GM12878 (cell line): ENCODE results near the gene TMEM214. TPM values are rescaled to one million over a fixed set of nuclear protein-coding genes. Genes with fewer than 3 reads are reported as not detected.

ENCODE experiments used
- ATAC-seq: fragments of 200-7000 bp; cut with Tn5 transposase; 3 replicates; pipeline ENCODE4 v1.9.1; 2020; ENCODE audit warnings: mild to moderate bottlenecking, moderate library complexity
- BruUV-seq: library from RNA; stranded (reverse); fragments of 400-500 nt; replicated peaks from 2 replicates; lab custom pipeline; 2021; lab: Mats Ljungman, UMichigan
- CTCF ChIA-PET: fragments of 300-600 bp; sonication (Branson Sonifier 250); formaldehyde crosslinking; extraction: SDS; loops from one replicate; lab custom pipeline; 2021; ENCODE audit warnings: inconsistent platforms; lab: Yijun Ruan, JAX
- POLR2A ChIA-PET: fragments of 350-600 bp; formaldehyde crosslinking; extraction: SDS; loops from one replicate; lab custom pipeline; 2021; ENCODE audit warnings: inconsistent platforms; lab: Charles Lee
- RAD21 ChIA-PET: fragments of 300-600 bp; sonication (Branson Sonifier 250); formaldehyde crosslinking; loops from one replicate; lab custom pipeline; 2023; ENCODE audit warnings: antibody characterized with exemption; ENCODE audit not compliant: unreplicated experiment; lab: Charles Lee
- SMC1A ChIA-PET: fragments of 300-600 bp; sonication (Branson Sonifier 250); formaldehyde crosslinking; loops from one replicate; lab custom pipeline; 2023; ENCODE audit not compliant: unreplicated experiment, uncharacterized antibody; lab: Charles Lee
- DNase-seq: peaks from one replicate; pipeline ENCODE4 v3.0.0-alpha.2; 2011; ENCODE audit warnings: low read depth, low spot score
- FAIRE-seq: peaks from 3 replicates; lab custom pipeline; 2011; peaks lifted over from hg19 to GRCh38; lab: Jason Lieb, UNC
- H2AFZ ChIP-seq: 2 replicates; pipeline ENCODE4 v1.6.0; 2011; ENCODE audit warnings: low read depth, low read length, control low read depth; ENCODE audit not compliant: control insufficient read depth
- H3K27ac ChIP-seq: 2 replicates; pipeline ENCODE4 v1.5.1; 2011; ENCODE audit warnings: control low read depth; ENCODE audit not compliant: control insufficient read depth, insufficient read depth
- H3K27me3 ChIP-seq, 2 experiments: replicated peaks in 1 of 2; 2 replicates each; pipeline versions ENCODE4 v1.6.0 to v1.6.1; 2011; ENCODE audit warnings: low read length in 1 of 2; ENCODE audit not compliant: control insufficient read depth in 2 of 2, insufficient read depth in 2 of 2
- H3K36me3 ChIP-seq, 2 experiments: 2 replicates each; pipeline ENCODE4 v1.5.1; 2011; ENCODE audit warnings: low read length in 1 of 2; ENCODE audit not compliant: control insufficient read depth in 2 of 2, insufficient read depth in 2 of 2
- H3K4me1 ChIP-seq: 2 replicates; pipeline ENCODE4 v1.6.1; 2011; ENCODE audit warnings: mild to moderate bottlenecking, low read length, moderate library complexity, mixed read lengths; ENCODE audit not compliant: control insufficient read depth, insufficient read depth
- H3K4me2 ChIP-seq: 2 replicates; pipeline ENCODE4 v1.6.0; 2011; ENCODE audit warnings: control low read depth; ENCODE audit not compliant: control insufficient read depth, insufficient read depth
- H3K4me3 ChIP-seq: fragments of 200-600 bp; sonication (generic); 2 replicates; pipeline ENCODE4 v1.5.1; 2016
- H3K79me2 ChIP-seq: 2 replicates; pipeline ENCODE4 v1.6.0; 2011; ENCODE audit warnings: low read length; ENCODE audit not compliant: control insufficient read depth, insufficient read depth
- H3K9ac ChIP-seq: 2 replicates; pipeline ENCODE4 v1.8.0; 2011; ENCODE audit warnings: low read length, control low read depth, mixed read lengths; ENCODE audit not compliant: control insufficient read depth, insufficient read depth
- H3K9me3 ChIP-seq: replicated peaks from 3 replicates; pipeline ENCODE4 v1.5.1; 2011; ENCODE audit warnings: mild to moderate bottlenecking, low read length; ENCODE audit not compliant: control insufficient read depth, insufficient read depth
- H4K20me1 ChIP-seq: 2 replicates; pipeline ENCODE4 v1.6.0; 2011; ENCODE audit not compliant: control insufficient read depth, insufficient read depth
- ATF3 ChIP-seq: IDR thresholded peaks from 2 replicates; pipeline ENCODE4 v1.6.1; 2011; ENCODE audit warnings: low read depth, mild to moderate bottlenecking, low read length, moderate library complexity, borderline replicate concordance; ENCODE audit errors: extremely low read depth
- CBX3 ChIP-seq: fragments of 200-600 bp; sonication (generic); IDR thresholded peaks from 2 replicates; pipeline ENCODE4 v1.6.1; 2016; ENCODE audit warnings: low read depth, borderline replicate concordance
- FOXM1 ChIP-seq: IDR thresholded peaks from 2 replicates; pipeline ENCODE4 v1.6.1; 2012; ENCODE audit warnings: low read depth, mild to moderate bottlenecking, inconsistent platforms, low read length, moderate library complexity
- GABPA ChIP-seq: IDR thresholded peaks from 2 replicates; pipeline ENCODE4 v1.6.1; 2014; ENCODE audit warnings: antibody characterized with exemption, low read depth, mild to moderate bottlenecking, inconsistent platforms
- HDGF ChIP-seq: fragments of 450-650 bp; IDR thresholded peaks from 2 replicates; pipeline ENCODE4 v1.6.1; 2016; ENCODE audit warnings: antibody characterized with exemption
- IRF4 ChIP-seq: IDR thresholded peaks from 2 replicates; pipeline ENCODE4 v1.6.1; 2011; ENCODE audit warnings: low read depth, low read length
- MYB ChIP-seq: fragments of 150-350 bp; IDR thresholded peaks from 2 replicates; pipeline ENCODE4 v1.6.1; 2014; ENCODE audit warnings: mild to moderate bottlenecking, low read depth, low read length, borderline replicate concordance
- NFIC ChIP-seq: IDR thresholded peaks from 2 replicates; pipeline ENCODE4 v1.6.1; 2012; ENCODE audit warnings: low read depth, mild to moderate bottlenecking, inconsistent platforms, low read length, moderate library complexity
- NKRF ChIP-seq: fragments of 450-650 bp; conservative IDR thresholded peaks from 2 replicates; pipeline ENCODE4 v1.6.1; 2017; ENCODE audit warnings: mild to moderate bottlenecking, moderate library complexity
- RELA ChIP-seq: fragments of 450-650 bp; IDR thresholded peaks from 2 replicates; pipeline ENCODE4 v1.8.0; 2014; ENCODE audit warnings: borderline replicate concordance; ENCODE audit not compliant: partially characterized antibody
- RUNX3 ChIP-seq: IDR thresholded peaks from 2 replicates; pipeline ENCODE4 v1.6.1; 2012; ENCODE audit warnings: low read length, inconsistent platforms
- SIN3A ChIP-seq: IDR thresholded peaks from 2 replicates; pipeline ENCODE4 v1.6.1; 2012; ENCODE audit warnings: low read depth, low read length, improper control_type of control experiment
- SPI1 ChIP-seq: IDR thresholded peaks from 2 replicates; pipeline ENCODE4 v1.6.1; 2011; ENCODE audit warnings: low read depth, mild to moderate bottlenecking, low read length, moderate library complexity, borderline replicate concordance; ENCODE audit not compliant: insufficient read depth
- SUZ12 ChIP-seq: fragments of 200-600 bp; sonication (generic); IDR thresholded peaks from one replicate; pipeline ENCODE4 v1.6.1; 2018; ENCODE audit warnings: antibody characterized with exemption, mild to moderate bottlenecking; ENCODE audit not compliant: unreplicated experiment
- TAF1 ChIP-seq: IDR thresholded peaks from 2 replicates; pipeline ENCODE4 v1.6.1; 2011; ENCODE audit warnings: mild to moderate bottlenecking, low read depth, low read length, borderline replicate concordance
- USF1 ChIP-seq: IDR thresholded peaks from 2 replicates; pipeline ENCODE4 v1.6.1; 2011; ENCODE audit warnings: borderline replicate concordance, low read depth, mild to moderate bottlenecking, moderate library complexity, mixed read lengths, low read length; ENCODE audit not compliant: insufficient read depth; ENCODE audit errors: extremely low read length
- USF2 ChIP-seq: IDR thresholded peaks from 2 replicates; pipeline ENCODE4 v1.6.1; 2011; ENCODE audit warnings: low read depth, low read length, improper control_type of control experiment, borderline replicate concordance
- ZNF24 ChIP-seq: fragments of 450-650 bp; IDR thresholded peaks from 2 replicates; pipeline ENCODE4 v1.6.1; 2017; ENCODE audit warnings: antibody characterized with exemption, mild to moderate bottlenecking
- WGBS: methylation state at CpG from one replicate; pipeline ENCODE4 v1.1.6; 2016; ENCODE audit warnings: low lambda C conversion rate; ENCODE audit not compliant: insufficient replicate concordance, insufficient coverage; ENCODE audit errors: missing lambda C conversion rate; 5-methylcytosine and 5-hydroxymethylcytosine counted together
- in situ Hi-C: fragments of 300-500 bp; cut with MboI; formaldehyde crosslinking; loops from 9 replicates; pipeline ENCODE4 v1.14.3; 2018; ENCODE audit warnings: mixed read lengths
- intact Hi-C: fragments of 100-400 bp; cut with micrococcal nuclease; formaldehyde crosslinking; loops from one replicate; pipeline ENCODE4 v1.14.2; 2022; ENCODE audit not compliant: unreplicated experiment
- polyA plus RNA-seq, 11 experiments: library from polyadenylated mRNA; depleted of rRNA in 4 of 11; unstranded in 6 of 11; stranded (reverse) in 5 of 11; fragments of >200 nt; fragmentation: Nextera tagmentation in 4 of 11; fragmentation: Illumina TruSeq in 1 of 11; extraction: Ambion mirVana in 4 of 11; extraction: Trizol in 1 of 11; gene quantifications; 1 replicate in 1 of 11; 2 replicates in 10 of 11; pipeline versions ENCODE4 v1.2.1 to v1.2.3, GENCODE V29; 2011 to 2016; ENCODE audit warnings: inconsistent platforms in 2 of 11, missing spikeins in 2 of 11, low read depth in 1 of 11
- total RNA-seq, 4 experiments: library from RNA; depleted of rRNA in 3 of 4; stranded (reverse); fragments of >200 nt in 3 of 4; fragmentation: Illumina TruSeq in 1 of 4; extraction: Trizol in 1 of 4; gene quantifications; 2 replicates each; pipeline versions ENCODE4 v1.2.1 to v1.2.3, GENCODE V29; 2013 to 2021

Gene TMEM214
- total and polyA plus RNA-seq, 10 of the 15 experiments (the other 5 are each of a cell fraction or from before 2014, with no cell fraction given): 10.4 to 79.2 (median 45.0) TPM

- intact Hi-C loops: no loop called here
- in situ Hi-C loops: loop anchor here (10.0 kb wide), 1 partner anchor 118 kb away; no protein-coding TSS in a partner anchor
- Histone ChIP-seq H3K4me1 (peaks cover 25% of the 10 kb centered on the region), H2AFZ (no peak overlapping the region), H3K27me3 (no peaks in the 10 kb centered on the region), H3K9me3 (no peaks in the 10 kb centered on the region), H3K4me2 (no peak overlapping the region), H3K9ac (no peak overlapping the region), H3K79me2 (no peaks in the 10 kb centered on the region), H4K20me1 (no peaks in the 10 kb centered on the region), H3K4me3 (no peak overlapping the region), H3K27ac (no peak overlapping the region), H3K36me3 (no peaks in the 10 kb centered on the region)
- no peak for DNase-seq
- RAD21 ChIA-PET: interaction anchor here (1.0 to 2.3 kb wide), 5 partner anchors 10 to 738 kb away, joined by 3 to 22 read pairs (median 5); partner anchors contain the start of genes AGBL5 and OST4
- WGBS: 83% methylated on average over 24 of the region's 27 CpGs
- no peak for FAIRE-seq
- no TSS peak for BruUV-seq
- no peak for TF ChIP-seq HDGF
- no peak for TF ChIP-seq ZNF24
- TF ChIP-seq FOXM1: no peak
- TF ChIP-seq TAF1: no peak
- TF ChIP-seq NKRF: no peak
- TF ChIP-seq USF2: no peak
- no peak for TF ChIP-seq MYB
- TF ChIP-seq IRF4: no peak
- TF ChIP-seq NFIC: no peak
- no peak for TF ChIP-seq RELA
- no peak for TF ChIP-seq GABPA
- no peak for TF ChIP-seq ATF3
- no peak for TF ChIP-seq SPI1
- TF ChIP-seq USF1: no peak
- TF ChIP-seq RUNX3: no peak
- TF ChIP-seq SIN3A: no peak
- no peak for TF ChIP-seq CBX3
- TF ChIP-seq SUZ12: no peak
- ATAC-seq: no peak
- SMC1A ChIA-PET: interaction anchor here (1.4 to 3.6 kb wide), 2 partner anchors 30 to 32 kb away, joined by 5 to 19 read pairs; partner anchors contain the start of gene AGBL5
- CTCF ChIA-PET: interaction anchor here (0.6 to 8.6 kb wide), 6 partner anchors 8 to 546 kb away, joined by 4 to 85 read pairs (median 16); partner anchors contain the start of genes AGBL5, CCDC121, GPN1 and OST4
- POLR2A ChIA-PET: interaction anchor here (0.6 to 4.9 kb wide), 5 partner anchors 10 to 45 kb away, joined by 3 to 43 read pairs (median 5); partner anchors contain the start of genes AGBL5 and OST4
These were observed 50.1 kb downstream of the TMEM214 start for GRCh38 chr2:27082773-27083409.
